Neural progenitor cell (in vitro differentiated cells): ENCODE measurements around the gene TNRC6C. TPM values are rescaled to one million over a fixed set of nuclear protein-coding genes. Genes with fewer than 3 reads are reported as not detected.

Experiments
- DNase-seq: peaks from one replicate; pipeline ENCODE4 v3.0.0-alpha.2; 2016; ENCODE audit warnings: low spot score
- H2AFZ ChIP-seq: fragments of 200-600 bp; sonication (generic); replicated peaks from 2 replicates; pipeline ENCODE4 v1.6.1; 2016; ENCODE audit warnings: antibody characterized with exemption
- H3F3A ChIP-seq: fragments of 200-600 bp; sonication (generic); 2 replicates; pipeline ENCODE4 v1.6.1; 2016; ENCODE audit warnings: antibody characterized with exemption, low read depth
- H3K27ac ChIP-seq: fragments of 200-600 bp; sonication (generic); 2 replicates; pipeline ENCODE4 v1.5.1; 2016; ENCODE audit warnings: mild to moderate bottlenecking
- H3K27me3 ChIP-seq: fragments of 200-600 bp; sonication (generic); 2 replicates; pipeline ENCODE4 v1.6.1; 2016; ENCODE audit warnings: mild to moderate bottlenecking, moderate library complexity
- H3K36me3 ChIP-seq: fragments of 200-600 bp; sonication (generic); 2 replicates; pipeline ENCODE4 v1.5.1; 2016
- H3K4me1 ChIP-seq: fragments of 200-600 bp; sonication (generic); 2 replicates; pipeline ENCODE4 v1.6.1; 2016; ENCODE audit warnings: mixed run types
- H3K4me2 ChIP-seq: fragments of 200-600 bp; sonication (generic); 2 replicates; pipeline ENCODE4 v1.6.1; 2016
- H3K4me3 ChIP-seq: fragments of 200-600 bp; sonication (generic); 2 replicates; pipeline ENCODE4 v1.5.1; 2016
- H3K79me2 ChIP-seq: fragments of 200-600 bp; sonication (generic); 2 replicates; pipeline ENCODE4 v1.6.1; 2016; ENCODE audit warnings: low read depth
- H3K9ac ChIP-seq: fragments of 200-600 bp; sonication (generic); 2 replicates; pipeline ENCODE4 v1.6.1; 2016
- H3K9me3 ChIP-seq: fragments of 200-600 bp; sonication (generic); 2 replicates; pipeline ENCODE4 v1.5.1; 2016; ENCODE audit warnings: low read depth
- H4K20me1 ChIP-seq: fragments of 200-600 bp; sonication (generic); 2 replicates; pipeline ENCODE4 v1.6.1; 2016; ENCODE audit warnings: low read depth
- H3K27ac Mint-ChIP-seq: 3 replicates; pipeline ENCODE4 v1.8.0; 2021; ENCODE audit warnings: mixed read lengths
- H3K27me3 Mint-ChIP-seq: 2 replicates; pipeline ENCODE4 v1.8.0; 2022; ENCODE audit warnings: low read depth, mild to moderate bottlenecking, inconsistent platforms, moderate library complexity, mixed read lengths; ENCODE audit not compliant: insufficient read depth
- H3K36me3 Mint-ChIP-seq: 3 replicates; pipeline ENCODE4 v1.8.0; 2021; ENCODE audit warnings: mixed read lengths
- H3K4me1 Mint-ChIP-seq: 3 replicates; pipeline ENCODE4 v1.8.0; 2021; ENCODE audit warnings: mixed read lengths
- H3K4me3 Mint-ChIP-seq: 3 replicates; pipeline ENCODE4 v1.8.0; 2021; ENCODE audit warnings: mild to moderate bottlenecking, moderate library complexity, mixed read lengths
- H3K9me3 Mint-ChIP-seq: 3 replicates; pipeline ENCODE4 v1.8.0; 2020; ENCODE audit warnings: mixed read lengths
- EZH2 ChIP-seq: fragments of 200-600 bp; sonication (generic); IDR thresholded peaks from 2 replicates; pipeline ENCODE4 v1.6.1; 2017; ENCODE audit warnings: antibody characterized with exemption, mild to moderate bottlenecking, moderate library complexity
- EZH2phosphoT487 ChIP-seq: fragments of 200-600 bp; sonication (generic); IDR thresholded peaks from 2 replicates; pipeline ENCODE4 v1.6.1; 2017; ENCODE audit warnings: antibody characterized with exemption
- total RNA-seq: library from RNA; depleted of rRNA; stranded (reverse); fragments of >200 nt; gene quantifications from 2 replicates; pipeline ENCODE4 v1.2.3, GENCODE V29; 2015; ENCODE audit warnings: low replicate concordance
- TF ChIP-seq, protein P1 (sequence below): fragments of 200-600 bp; sonication (generic); IDR thresholded peaks from 2 replicates; pipeline ENCODE4 v1.5.1; 2017; ENCODE audit warnings: antibody characterized with exemption, mild to moderate bottlenecking

TNRC6C gene
- total RNA-seq, 1 donor from 2014 or later, result 14.9 TPM

GRCh38 chr17:77962348-77962747 lies 3.8 kb downstream of the TNRC6C start:
- Mint-ChIP-seq H3K9me3 (no peaks in the 10 kb centered on the region), H3K27me3 (peaks cover 5% of the 10 kb centered on the region), H3K4me3 (no peak overlapping the region), H3K36me3 (no peaks in the 10 kb centered on the region), H3K4me1 (peaks cover 55% of the 10 kb centered on the region), H3K27ac (no peak overlapping the region)
- H3F3A ChIP-seq, result peaks cover 10% of the 10 kb centered on the region
- no peaks in the 10 kb centered on the region for H3K9me3 ChIP-seq
- no peak overlapping the region for H3K4me3 ChIP-seq
- H3K36me3 ChIP-seq, result no peaks in the 10 kb centered on the region
- H3K9ac ChIP-seq, result no peak overlapping the region
- no peak overlapping the region for H2AFZ ChIP-seq
- TF ChIP-seq, protein P1, sequence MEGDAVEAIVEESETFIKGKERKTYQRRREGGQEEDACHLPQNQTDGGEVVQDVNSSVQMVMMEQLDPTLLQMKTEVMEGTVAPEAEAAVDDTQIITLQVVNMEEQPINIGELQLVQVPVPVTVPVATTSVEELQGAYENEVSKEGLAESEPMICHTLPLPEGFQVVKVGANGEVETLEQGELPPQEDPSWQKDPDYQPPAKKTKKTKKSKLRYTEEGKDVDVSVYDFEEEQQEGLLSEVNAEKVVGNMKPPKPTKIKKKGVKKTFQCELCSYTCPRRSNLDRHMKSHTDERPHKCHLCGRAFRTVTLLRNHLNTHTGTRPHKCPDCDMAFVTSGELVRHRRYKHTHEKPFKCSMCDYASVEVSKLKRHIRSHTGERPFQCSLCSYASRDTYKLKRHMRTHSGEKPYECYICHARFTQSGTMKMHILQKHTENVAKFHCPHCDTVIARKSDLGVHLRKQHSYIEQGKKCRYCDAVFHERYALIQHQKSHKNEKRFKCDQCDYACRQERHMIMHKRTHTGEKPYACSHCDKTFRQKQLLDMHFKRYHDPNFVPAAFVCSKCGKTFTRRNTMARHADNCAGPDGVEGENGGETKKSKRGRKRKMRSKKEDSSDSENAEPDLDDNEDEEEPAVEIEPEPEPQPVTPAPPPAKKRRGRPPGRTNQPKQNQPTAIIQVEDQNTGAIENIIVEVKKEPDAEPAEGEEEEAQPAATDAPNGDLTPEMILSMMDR, result no peak
- H3K27me3 ChIP-seq, result peaks cover 11% of the 10 kb centered on the region
- H4K20me1 ChIP-seq, result peaks cover 77% of the 10 kb centered on the region
- DNase-seq, result peak; percentile 32
- peak overlapping the region; percentile 57 for H3K4me2 ChIP-seq
- peaks cover 47% of the 10 kb centered on the region for H3K4me1 ChIP-seq
- H3K27ac ChIP-seq, result no peak overlapping the region
- peaks cover 82% of the 10 kb centered on the region for H3K79me2 ChIP-seq

DNA sequence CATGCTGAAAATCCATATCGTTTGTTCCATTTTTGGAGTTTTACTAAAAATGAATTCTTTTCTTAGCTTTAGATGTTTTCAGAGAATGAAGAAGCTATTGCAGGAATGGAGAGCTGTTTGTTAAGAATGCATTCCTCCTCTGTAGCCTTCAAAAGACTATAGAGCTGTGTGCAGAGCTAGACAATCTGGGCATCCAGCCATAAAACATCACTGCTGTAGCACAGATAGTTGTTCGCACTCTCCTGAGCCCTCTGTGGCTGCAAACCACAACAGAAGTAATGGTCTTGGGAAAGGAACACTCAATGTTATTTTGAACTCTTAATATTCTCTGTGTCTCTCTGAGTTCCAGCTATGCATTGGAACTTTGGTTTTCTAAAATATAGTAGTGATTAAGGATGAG lies 4.9 kb downstream of the TNRC6C start:
- no peak overlapping the region for H2AFZ ChIP-seq
- H3K27me3 Mint-ChIP-seq, result no peaks in the 10 kb centered on the region
- peaks cover 88% of the 10 kb centered on the region for H4K20me1 ChIP-seq
- H3K27ac ChIP-seq, result no peak overlapping the region
- TF ChIP-seq, protein P1, result no peak
- no peak for TF ChIP-seq EZH2
- TF ChIP-seq EZH2phosphoT487, result no peak
- H3K9me3 ChIP-seq, result no peaks in the 10 kb centered on the region
- H3K79me2 ChIP-seq, result peaks cover 93% of the 10 kb centered on the region
- peaks cover 6% of the 10 kb centered on the region for H3K27me3 ChIP-seq
- no peaks in the 10 kb centered on the region for H3K36me3 Mint-ChIP-seq
- no peak overlapping the region for H3K27ac Mint-ChIP-seq
- peak; percentile 74 for DNase-seq
- H3K4me2 ChIP-seq, result peak overlapping the region; percentile 57
- H3K4me1 ChIP-seq, result peaks cover 47% of the 10 kb centered on the region
- H3K36me3 ChIP-seq, result no peaks in the 10 kb centered on the region
- H3K4me1 Mint-ChIP-seq, result peaks cover 52% of the 10 kb centered on the region
- no peak overlapping the region for H3K9ac ChIP-seq
- H3K4me3 ChIP-seq, result peak overlapping the region; percentile 8
- H3K9me3 Mint-ChIP-seq, result no peaks in the 10 kb centered on the region
- H3F3A ChIP-seq, result peaks cover 10% of the 10 kb centered on the region
- H3K4me3 Mint-ChIP-seq, result peak overlapping the region; percentile 3

GRCh38 chr17:77965352-77965751 lies 6.8 kb downstream of the TNRC6C start:
- H3K79me2 ChIP-seq, result peaks cover 100% of the 10 kb centered on the region
- H3K36me3 ChIP-seq, result no peaks in the 10 kb centered on the region
- H4K20me1 ChIP-seq, result peaks cover 100% of the 10 kb centered on the region
- no peak overlapping the region for H2AFZ ChIP-seq
- H3K9ac ChIP-seq, result no peak overlapping the region
- peaks cover 3% of the 10 kb centered on the region for H3K27me3 ChIP-seq
- Mint-ChIP-seq H3K27me3 (peaks cover 2% of the 10 kb centered on the region), H3K4me3 (no peak overlapping the region), H3K4me1 (peaks cover 52% of the 10 kb centered on the region), H3K9me3 (no peaks in the 10 kb centered on the region), H3K36me3 (no peaks in the 10 kb centered on the region), H3K27ac (no peak overlapping the region)
- peaks cover 46% of the 10 kb centered on the region for H3K4me1 ChIP-seq
- H3K27ac ChIP-seq, result no peak overlapping the region
- no peak for DNase-seq
- H3K4me3 ChIP-seq, result no peak overlapping the region
- no peak overlapping the region for H3K4me2 ChIP-seq
- TF ChIP-seq EZH2, result no peak
- TF ChIP-seq EZH2phosphoT487, result no peak
- TF ChIP-seq, protein P1, result no peak
- H3F3A ChIP-seq, result peaks cover 10% of the 10 kb centered on the region
- no peaks in the 10 kb centered on the region for H3K9me3 ChIP-seq

- Histone ChIP-seq H3F3A (peaks cover 9% of the 10 kb centered on the region), H3K4me3 (no peak overlapping the region), H3K9ac (no peak overlapping the region), H3K9me3 (no peaks in the 10 kb centered on the region), H2AFZ (no peak overlapping the region), H3K36me3 (no peaks in the 10 kb centered on the region), H4K20me1 (peaks cover 99% of the 10 kb centered on the region), H3K79me2 (peaks cover 100% of the 10 kb centered on the region), H3K4me1 (peaks cover 41% of the 10 kb centered on the region), H3K27me3 (no peaks in the 10 kb centered on the region), H3K27ac (no peak overlapping the region), H3K4me2 (no peak overlapping the region)
- peaks cover 2% of the 10 kb centered on the region for H3K27me3 Mint-ChIP-seq
- H3K36me3 Mint-ChIP-seq, result no peaks in the 10 kb centered on the region
- DNase-seq, result no peak
- TF ChIP-seq EZH2 (no peak), EZH2phosphoT487 (no peak)
- TF ChIP-seq, protein P1, result no peak
- H3K4me1 Mint-ChIP-seq, result peaks cover 47% of the 10 kb centered on the region
- H3K9me3 Mint-ChIP-seq, result no peaks in the 10 kb centered on the region
- H3K27ac Mint-ChIP-seq, result no peak overlapping the region
- no peak overlapping the region for H3K4me3 Mint-ChIP-seq
Measured at GRCh38 chr17:77966476-77966875, 8.0 kb downstream of the TNRC6C start.
